ENCODE results near the gene SCNN1G.

Gene SCNN1G

DNA sequence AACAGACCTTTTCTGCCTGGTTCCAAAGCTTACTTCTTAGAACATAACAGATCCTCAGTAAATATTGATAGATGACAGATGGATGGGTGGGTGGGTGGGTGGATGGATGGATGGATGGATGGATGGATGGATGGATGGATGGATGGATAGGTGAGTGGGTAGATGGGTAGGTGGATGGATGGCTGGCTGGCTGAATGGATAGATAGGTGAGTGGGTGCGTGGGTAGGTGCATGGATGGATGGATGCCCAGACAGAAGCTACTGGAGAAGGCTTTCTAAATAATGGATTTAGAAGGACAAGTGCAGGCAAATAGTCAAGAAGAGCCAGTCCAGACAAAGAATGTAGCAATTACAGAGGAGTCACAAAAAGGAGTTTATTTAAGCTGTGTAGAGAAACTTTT, 19.6 kb downstream of the SCNN1G start:
- DNase-seq (ENCODE audit: low spot score): no peak

DNA sequence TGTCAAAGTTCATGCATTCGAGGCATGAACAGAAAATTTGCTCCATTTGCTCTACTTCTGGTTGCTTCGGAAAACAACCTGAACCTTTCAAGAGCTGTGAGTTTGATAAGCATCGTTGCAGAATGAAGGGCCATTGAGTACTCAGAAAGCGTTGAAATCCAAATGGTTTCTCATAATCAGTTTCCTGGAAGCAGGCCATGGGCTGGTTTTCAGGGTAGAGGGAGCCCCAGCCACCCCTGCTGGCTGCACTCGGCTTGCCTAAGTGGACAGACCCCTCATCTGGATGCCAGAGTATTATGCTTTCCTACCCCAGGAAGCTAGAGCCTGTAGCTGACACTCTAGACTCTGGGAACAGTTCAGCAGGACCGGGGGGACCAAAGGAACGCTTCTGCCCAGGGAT, 24.4 kb downstream of the SCNN1G start:
- DNase-seq (ENCODE audit: low spot score): no peak

DNA sequence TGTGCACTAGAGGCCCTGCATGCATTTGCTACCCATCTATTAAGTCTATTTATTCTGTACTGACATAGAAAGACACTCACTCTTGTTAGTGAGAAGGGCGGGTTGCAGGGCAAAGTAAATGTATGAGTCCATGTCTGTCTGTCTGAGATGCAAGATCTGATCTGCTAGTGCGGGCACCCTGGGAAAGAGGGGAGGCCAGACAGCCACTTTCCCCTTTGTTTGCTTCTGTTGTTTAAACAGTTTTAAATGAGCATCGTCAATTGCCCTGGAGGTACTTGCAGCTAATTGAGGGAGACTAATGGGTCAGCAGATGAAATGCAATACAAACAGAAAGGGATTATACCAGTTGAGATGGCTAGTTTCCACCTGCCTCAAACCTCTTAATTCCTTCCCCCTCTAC, 24.9 kb downstream of the SCNN1G start:
- no peak for DNase-seq (ENCODE audit: low spot score)

DNA sequence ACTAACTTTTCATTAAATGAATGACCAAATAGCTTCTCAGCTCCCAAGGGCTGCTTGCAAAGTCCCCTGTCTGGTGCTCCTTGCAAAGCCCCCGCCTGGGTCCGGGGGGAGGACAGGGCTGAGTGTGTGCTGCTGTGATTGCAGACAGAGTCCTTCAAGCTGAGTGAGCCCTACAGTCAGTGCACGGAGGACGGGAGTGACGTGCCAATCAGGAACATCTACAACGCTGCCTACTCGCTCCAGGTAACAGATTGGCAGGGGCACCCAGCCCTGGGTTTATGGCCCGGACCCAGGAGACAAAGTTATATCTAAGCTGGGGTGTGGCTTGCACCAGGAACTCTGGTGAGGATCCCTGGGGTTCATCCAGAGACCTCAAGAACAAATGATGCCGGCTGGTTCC, 27.1 kb downstream of the SCNN1G start:
- DNase-seq (ENCODE audit: low spot score): no peak

DNA sequence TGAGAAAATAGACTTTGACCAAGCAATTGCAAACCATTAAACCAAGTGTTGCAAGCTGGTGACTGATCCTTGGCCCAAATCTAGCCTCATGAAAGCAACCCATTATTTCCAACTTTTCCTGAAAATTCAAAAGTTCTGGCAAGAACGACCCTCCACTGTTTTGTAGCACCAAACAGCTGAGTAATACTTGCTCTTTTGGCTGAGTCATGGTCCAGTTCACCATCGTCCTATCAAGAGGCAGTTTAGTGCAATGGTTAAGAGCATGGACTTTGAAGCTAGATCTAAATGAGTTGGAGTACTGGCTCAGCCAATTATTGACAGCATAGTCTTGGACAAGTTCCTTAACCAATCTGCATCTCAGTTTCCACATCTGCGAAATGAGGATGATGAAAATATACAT, 31.3 kb downstream of the SCNN1G start:
- no peak for DNase-seq (ENCODE audit: low spot score)

DNA sequence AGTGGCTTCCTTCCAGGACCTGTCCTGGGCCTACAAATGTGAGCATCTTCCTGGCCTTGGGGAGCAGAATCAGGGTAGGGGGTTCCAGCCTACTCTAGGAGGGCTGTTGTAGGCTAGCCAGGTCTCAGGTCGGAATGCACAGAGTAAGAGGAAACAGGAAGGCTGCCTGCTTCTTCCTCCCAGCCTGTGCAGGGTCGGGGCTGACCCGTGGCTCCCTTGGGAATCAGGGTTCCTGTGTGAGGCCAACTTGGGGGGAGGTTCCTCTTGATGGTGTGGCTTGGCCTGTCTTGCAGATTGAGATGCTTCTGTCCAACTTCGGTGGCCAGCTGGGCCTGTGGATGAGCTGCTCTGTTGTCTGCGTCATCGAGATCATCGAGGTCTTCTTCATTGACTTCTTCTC, 32.3 kb downstream of the SCNN1G start:
- DNase-seq (ENCODE audit: low spot score): no peak

DNA sequence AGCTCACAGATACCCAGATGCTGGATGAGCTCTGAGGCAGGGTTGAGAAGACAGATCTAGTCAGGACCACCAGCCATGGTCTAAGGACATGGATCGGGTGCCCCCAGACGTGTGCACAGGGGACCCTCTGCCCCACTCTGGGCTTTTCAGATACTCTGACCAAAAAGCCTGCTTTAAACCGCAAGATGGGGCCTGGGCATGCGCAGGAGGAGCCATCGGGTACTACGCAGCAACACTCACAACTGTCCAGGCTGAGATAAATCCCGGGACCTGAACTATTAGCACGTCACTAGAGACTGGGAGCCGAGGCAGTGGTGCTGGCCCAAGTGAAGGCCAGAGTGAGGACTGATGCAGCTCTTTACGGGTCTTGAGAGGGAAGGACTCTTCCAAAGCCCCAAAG, 32.9 kb downstream of the SCNN1G start:
- DNase-seq (ENCODE audit: low spot score): no peak

DNA sequence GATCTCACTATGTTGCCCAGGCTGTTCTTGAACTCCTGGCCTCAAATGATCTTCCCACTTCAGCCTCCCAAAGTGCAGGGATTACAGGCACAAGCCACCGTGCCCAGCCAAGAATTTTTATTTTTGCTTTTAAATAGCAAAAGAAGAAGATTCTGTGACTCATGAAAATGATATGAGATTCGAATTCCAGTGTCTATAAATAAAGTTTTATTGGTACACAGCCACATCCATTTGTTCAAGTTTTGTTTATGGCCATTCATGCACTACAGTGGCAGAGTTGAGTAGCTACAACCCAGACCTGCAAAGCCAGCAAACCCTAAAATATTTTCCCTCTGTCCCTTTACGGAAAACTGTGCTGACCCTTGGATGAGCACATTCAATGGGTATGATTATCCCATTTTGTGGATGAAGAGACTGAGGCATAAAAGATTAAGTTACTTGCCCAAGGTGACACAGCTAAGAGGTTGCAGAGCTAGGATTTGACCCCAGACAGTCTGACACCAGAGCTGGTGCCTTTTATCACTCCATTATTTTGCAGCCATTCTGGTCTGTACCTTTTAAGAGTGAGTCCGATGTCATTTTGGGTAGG, 34.2 kb downstream of the SCNN1G start:
- DNase-seq (ENCODE audit: low spot score): no peak

DNA sequence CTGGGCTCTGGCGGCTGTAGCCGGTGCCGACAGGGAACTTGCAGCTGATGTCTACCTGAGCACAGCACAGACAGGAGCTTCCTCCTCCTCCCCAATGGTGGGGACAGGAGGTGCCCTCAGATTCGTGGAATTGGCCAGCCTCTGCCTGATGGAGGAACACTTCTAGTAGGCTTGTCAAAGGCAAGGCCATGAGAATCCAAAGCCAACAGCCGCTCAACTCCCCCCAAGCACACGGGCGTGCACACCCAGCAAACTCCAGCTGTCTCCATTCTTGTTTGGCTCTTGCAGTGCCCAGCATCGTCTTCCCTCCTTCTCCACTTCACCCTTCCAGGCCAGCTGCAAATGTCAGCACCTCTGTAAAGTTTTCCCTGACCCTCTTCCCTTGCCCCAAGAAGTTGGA, 35.1 kb downstream of the SCNN1G start:
- no peak for DNase-seq (ENCODE audit: low spot score)

DNA sequence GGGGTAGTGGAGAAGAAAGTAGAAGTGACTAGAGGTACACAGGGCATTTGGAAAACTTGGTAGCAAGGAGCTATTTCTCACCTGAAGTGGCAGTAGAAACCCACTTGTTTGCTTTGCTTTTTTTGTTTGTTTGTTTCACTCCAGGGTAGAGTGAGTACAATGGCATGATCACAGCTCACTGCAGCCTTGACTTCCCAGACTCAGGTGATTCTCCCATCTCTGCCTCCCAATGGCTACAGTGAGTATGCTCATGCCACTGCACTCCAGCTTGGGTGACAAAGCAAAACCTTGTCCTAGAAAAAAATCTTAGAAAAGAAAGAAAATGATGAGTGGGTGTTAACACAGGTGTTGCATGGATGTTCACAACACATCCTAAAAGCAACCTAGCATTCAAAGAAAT, 40.4 kb downstream of the SCNN1G start:
- DNase-seq (ENCODE audit: low spot score): no peak

DNA sequence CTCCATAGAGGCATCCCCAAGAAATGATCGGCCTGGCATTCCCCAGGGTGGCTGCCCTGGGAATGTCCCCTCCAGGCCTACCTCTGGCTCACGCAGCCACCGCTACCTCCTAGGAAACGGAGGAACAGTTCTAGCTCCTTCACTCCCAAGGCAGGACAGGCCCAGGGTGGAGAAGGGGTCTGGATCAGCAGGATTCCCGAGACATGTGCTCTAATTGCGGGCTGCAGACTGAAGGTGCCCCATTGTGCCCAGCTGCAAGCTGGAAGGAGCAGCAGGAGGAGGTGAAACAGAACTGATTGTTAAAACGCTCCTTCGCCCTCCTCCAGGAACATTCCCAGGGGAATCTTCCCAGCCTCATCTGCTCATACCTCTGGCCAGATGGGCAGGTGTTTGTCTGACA, 40.8 kb downstream of the SCNN1G start:
- no peak for DNase-seq (ENCODE audit: low spot score)

DNA sequence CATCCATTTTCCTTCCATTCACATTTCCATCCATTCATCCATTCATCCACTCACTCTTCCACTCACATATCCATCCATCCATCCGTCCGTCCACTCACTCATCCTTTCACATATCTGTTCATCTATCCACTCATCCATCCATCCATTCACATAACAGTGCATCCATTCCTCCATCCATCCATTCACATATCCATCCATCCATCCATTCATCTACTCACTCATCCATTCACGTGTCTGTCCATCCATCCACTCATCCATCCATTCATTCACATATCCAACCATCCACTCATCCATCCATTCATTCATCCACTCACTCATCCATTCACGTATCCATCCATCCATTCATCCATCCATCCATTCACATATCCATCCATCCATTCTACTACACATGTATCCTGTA, 42.6 kb downstream of the SCNN1G start:
- DNase-seq (ENCODE audit: low spot score): no peak

DNA sequence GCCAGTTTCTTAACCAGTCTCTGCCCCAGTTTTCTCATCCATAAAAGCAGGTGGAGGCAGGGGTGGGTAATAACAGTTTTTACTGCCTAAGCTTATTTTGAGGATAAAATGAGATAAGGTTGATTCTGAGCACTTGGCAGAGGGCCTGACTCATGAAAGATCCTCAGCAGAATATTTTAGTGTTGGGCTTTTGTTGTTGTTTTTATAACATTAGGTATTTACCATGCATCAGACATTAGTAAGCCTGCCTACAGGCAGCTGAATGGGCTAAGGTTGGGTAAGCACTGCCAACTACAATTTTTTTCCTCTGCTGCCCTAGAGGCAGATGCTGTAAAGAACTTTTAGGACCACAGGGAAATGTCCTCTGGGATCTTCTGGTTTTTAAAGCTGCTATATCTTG, 43.1 kb downstream of the SCNN1G start:
- DNase-seq (ENCODE audit: low spot score): no peak

DNA sequence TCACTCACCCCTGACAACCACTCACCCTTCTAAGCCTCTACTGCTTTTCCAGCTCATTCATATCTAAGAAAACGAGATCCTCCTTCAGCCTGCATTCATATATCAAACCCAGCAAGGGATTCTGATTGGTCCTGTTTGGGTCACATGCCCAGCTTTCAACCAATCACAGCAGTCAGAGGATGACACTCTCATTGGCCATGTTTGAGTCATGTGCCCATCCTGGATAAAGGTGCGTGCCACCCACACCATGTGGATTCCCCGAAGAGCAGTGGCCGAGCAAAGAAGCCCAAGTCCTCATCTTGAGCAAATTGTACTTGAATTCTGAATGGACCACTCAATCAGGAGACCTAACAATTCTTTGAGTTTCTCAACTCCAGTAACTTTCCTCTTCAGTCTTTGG, 45.0 kb downstream of the SCNN1G start:
- DNase-seq (ENCODE audit: low spot score): no peak

DNA sequence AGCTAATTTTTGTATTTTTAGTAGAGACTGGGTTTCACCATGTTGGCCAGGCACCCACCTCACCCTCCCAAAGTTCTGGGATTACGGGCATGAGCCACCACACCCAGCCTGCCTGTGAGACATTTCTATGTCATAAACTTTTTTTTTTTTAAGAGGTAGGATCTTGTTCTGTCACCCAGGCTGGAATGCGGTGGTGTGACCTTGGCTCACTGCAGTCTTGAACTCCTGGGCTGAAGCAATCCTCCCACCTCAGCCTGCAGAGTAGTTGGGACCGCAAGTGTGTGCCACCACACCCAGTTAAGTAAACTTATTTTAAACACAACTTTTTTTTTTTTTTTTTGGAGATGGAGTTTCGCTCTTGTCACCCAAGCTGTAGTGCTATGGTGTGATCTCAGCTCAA, 47.2 kb downstream of the SCNN1G start:
- DNase-seq (ENCODE audit: low spot score): no peak

DNA sequence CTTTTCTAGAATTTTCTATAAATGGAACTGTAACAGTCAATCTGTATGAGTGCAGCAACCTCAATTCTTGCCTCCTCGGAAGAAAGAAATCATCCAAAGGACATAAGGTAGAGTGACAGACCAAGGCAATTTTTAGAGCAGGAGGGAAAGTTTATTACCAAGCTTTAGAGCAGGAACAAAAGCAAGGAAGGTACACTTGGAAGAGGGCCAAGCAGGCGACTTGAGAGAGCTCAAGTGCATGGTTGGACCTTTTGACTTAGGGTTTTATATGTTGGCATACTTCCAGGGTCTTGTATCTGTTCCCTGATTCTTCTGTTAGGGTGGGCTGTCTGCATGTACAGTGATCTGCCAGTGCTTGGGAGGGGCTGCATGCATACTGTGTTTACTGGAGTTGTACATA, 50.3 kb downstream of the SCNN1G start:
- DNase-seq (ENCODE audit: low spot score): no peak

DNA sequence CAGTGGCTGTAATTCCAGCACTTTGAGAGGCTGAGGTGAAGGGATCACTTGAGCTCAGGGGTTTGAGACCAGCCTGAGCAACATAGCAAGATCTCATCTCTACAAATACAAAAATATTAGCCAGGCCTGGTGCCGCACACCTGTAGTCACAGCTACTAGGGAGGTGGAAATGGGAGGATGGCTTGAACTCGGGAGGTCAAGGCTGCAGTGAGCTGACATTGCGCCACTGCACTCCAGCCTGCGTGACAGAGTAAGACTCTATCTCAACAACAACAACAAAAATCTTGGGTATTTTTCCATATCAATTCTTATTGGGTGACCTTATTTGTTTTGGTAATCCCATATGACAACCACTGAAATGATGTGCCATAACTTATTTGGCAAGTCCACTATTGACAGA, 52.6 kb downstream of the SCNN1G start:
- DNase-seq (ENCODE audit: low spot score): no peak

DNA sequence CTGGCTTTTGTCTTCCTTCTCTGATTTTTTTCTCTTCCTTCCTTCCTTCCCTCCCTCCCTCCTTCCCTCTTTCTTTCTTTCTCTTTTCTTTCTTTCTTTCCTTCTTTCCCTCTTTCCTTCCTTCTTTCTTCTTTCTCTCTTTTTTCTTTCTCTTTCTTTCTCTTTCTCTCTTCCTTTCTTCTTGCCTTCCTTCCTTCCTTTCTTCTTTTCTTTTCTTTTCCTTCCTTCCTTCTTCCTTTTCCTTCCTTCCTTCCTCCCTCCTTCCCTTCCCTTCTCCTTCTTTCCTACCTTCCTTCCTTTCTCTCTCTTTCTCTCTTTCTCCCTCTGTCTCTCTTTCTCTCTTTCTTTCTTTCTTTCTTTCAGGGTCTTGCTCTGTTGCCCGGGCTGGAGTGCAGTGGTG, 54.4 kb downstream of the SCNN1G start:
- DNase-seq (ENCODE audit: low spot score): no peak

DNA sequence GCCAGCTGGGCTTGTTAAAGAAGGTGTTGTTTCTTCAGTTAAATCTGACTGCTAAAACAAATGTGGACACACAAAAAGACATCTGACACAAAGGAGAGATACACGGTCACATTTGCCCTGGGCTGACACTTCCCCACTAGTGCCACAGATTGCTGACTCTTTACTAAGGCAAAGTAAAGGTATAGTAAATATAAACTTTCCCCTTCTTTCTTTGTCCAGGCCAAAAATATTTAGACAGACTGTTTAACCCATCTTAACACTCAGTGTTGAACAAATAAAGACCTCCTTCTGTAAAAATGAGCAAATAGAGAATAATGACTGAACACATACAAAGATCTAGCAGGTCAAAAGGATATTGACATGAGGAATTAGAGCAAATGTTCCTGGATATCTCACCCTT, 58.4 kb downstream of the SCNN1G start:
- DNase-seq (ENCODE audit: low spot score): no peak

DNA sequence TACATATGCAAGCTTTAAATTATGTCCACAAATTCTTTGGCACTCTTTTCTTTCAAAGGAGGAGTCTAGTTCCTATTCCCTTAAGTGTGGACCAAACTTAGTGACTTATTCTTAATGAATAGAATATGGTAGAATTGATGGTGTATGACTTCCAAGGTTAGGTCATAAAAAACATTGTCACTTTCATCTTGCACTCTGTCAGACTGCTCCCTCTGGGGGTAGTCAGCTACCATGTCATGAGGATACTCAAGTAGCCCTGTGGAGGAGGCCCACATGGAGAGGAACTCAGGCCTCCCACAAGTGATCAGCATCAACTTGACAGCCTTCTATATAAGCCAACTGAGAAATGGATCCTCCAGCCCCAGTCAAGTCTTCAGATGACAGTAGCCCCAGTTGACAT, 61.6 kb downstream of the SCNN1G start:
- DNase-seq (ENCODE audit: low spot score): no peak

DNA sequence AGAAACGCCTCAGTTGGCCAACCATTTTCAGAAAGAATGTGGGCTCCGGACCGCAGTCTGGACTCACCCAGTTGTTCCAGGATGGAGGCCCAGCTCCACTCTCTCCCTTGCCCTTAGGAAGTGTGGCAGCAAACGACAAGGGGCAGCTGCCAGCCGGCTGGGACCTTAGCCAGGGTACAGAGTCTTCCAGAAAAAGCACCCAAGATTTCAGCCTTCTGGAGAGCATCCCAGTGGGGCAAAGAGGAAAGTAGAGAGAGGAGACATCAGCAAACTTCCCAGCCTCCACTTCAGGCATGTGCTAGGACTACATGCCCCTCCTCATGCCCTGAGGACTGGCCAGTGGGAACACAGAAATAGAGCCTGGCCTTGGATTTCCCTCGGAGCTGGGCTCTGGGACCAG, 62.7 kb downstream of the SCNN1G start:
- no peak for DNase-seq (ENCODE audit: low spot score)

DNA sequence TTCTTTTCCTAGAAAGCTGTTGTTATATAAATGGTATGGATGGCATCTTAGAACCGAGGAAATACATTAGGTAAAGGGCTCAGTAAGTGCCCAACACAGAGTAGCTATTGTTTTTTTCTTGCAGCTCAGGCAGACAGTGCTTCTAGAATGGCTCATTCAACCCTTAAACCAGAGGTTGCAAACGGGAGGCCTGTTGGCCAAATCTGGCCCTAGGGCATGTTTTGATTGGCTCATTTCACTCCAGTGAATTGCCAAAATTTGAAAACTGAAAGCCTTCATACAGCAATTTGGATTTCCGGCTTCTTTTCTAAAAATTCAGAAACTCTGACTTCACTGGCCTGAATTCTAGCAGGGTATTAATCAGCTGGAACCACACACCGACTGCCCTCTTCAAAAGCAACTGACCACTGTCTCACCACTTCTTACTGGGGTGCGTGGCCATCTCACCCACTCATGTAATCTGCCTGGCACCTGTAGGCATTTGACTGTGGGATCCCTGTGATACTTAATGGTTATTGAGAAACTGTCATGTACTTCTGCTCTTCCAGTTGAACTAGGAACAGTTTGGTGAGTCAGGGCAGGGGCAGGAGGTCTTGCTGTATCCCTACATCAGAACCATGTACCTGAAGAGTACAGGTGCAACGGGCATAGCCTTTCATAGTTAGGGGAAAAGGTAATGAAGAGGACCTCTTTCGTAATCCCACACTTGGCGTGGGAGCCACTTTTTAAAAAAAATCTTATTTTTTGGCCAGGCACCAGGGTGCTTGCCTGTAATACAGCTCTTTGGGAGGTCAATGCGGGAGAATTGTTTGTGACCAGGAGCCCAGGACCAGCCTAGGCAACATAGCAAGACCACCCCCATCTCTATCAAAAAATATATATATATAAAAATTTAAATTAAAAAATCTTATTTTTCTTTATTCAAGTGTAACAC, 66.0 kb downstream of the SCNN1G start:
- no peak for DNase-seq (ENCODE audit: low spot score)

DNA sequence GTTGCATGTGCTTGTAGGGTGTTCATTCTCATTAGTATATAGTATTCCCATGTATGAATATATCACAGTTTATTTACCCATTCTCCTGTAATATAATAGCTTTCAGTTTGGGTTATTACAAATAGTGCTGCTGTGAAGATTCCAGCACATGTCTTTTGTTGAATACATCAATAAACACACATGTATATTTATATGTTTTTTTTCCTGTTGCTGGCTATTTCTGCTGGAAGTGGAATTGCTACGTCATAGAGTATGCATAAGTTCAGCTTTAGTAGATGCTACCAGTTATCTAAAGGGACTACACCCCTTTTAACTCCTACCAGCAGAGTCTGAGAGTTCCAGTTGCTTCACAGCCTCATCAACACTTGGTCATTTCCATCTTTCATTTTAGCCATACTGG, 67.3 kb downstream of the SCNN1G start:
- DNase-seq (ENCODE audit: low spot score): no peak

DNA sequence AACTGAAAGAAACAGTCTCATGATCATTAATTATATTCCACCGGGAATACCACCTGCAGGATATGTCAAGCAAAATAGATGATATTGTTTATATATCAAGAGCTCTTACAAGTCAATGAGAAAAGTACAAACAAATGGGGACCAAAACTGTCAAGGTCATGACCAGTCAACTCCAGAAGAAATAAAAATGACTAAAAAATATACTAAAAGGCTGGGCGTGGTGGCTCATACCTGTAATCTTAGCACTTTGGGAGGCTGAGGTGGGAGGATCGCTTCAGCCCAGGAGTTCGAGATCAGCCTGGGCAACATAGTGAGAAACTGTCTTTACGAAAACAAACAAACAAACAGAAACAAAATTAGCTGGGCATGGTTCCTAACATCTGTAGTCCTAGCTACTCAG, 69.8 kb downstream of the SCNN1G start:
- DNase-seq (ENCODE audit: low spot score): no peak
